Right ventricle myocardium inferior (tissue), 1 donor: ENCODE results near the gene HBQ1. TPM values are rescaled to one million over a fixed set of nuclear protein-coding genes. Genes with fewer than 3 reads are reported as not detected.

Source experiments
- total RNA-seq: library from RNA; stranded (reverse); fragmentation: NEBNext Ultra II Directional; extraction: Animal tissue kit (Norgen Biotek cat#: 25700); gene quantifications from one replicate; pipeline ENCODE4 v1.2.1, GENCODE V29; 2021
- donor health status: DM: no; HTN: yes; CAD: no; lungs with severe emphysema.

Gene HBQ1
- total RNA-seq, 1 donor from 2014 or later, result not detected

Other genes starting within 250 kb of the HBQ1 start
- gene POLR3K, start 126.9 kb upstream of the HBQ1 start, total RNA-seq, result 11.3 TPM
- 80.7 TPM for gene SNRNP25, start 126.6 kb upstream of the HBQ1 start, total RNA-seq
- 24.5 TPM for gene RHBDF1, start 107.8 kb upstream of the HBQ1 start, total RNA-seq
- gene MPG, start 102.2 kb upstream of the HBQ1 start, total RNA-seq, result 37.2 TPM
- gene NPRL3, start 41.8 kb upstream of the HBQ1 start, total RNA-seq, result 18.5 TPM
- gene HBZ, start 27.8 kb upstream of the HBQ1 start, total RNA-seq, result not detected
- not detected for gene HBM, start 14.5 kb upstream of the HBQ1 start, total RNA-seq
- gene HBA2, start 7.6 kb upstream of the HBQ1 start, total RNA-seq, result 86.1 TPM
- gene HBA1, start 3.8 kb upstream of the HBQ1 start, total RNA-seq, result 91.7 TPM
- 23.5 TPM for gene LUC7L, start 49.0 kb downstream of the HBQ1 start, total RNA-seq
- gene FAM234A, start 54.4 kb downstream of the HBQ1 start, total RNA-seq, result 144 TPM
- gene RGS11, start 95.5 kb downstream of the HBQ1 start, total RNA-seq, result 15.4 TPM
- 9.3 TPM for gene ARHGDIG, start 100.1 kb downstream of the HBQ1 start, total RNA-seq
- 1.6 TPM for gene PDIA2, start 102.7 kb downstream of the HBQ1 start, total RNA-seq
- 12.8 TPM for gene AXIN1, start 172.3 kb downstream of the HBQ1 start, total RNA-seq
- 83.1 TPM for gene MRPL28, start 190.1 kb downstream of the HBQ1 start, total RNA-seq
- 32.1 TPM for gene PGAP6, start 201.5 kb downstream of the HBQ1 start, total RNA-seq
- 91.3 TPM for gene NME4, start 216.7 kb downstream of the HBQ1 start, total RNA-seq
- 10.6 TPM for gene DECR2, start 221.4 kb downstream of the HBQ1 start, total RNA-seq
- gene RAB11FIP3, start 245.2 kb downstream of the HBQ1 start, total RNA-seq, result 23.3 TPM